GM19025 (cell line): ENCODE results near the gene HSPB3.
"Not testable (repeated sequence)": the region's sequence is repeated elsewhere in the genome, so short reads cannot be mapped to it uniquely, and the experiment has no call there.

Experiments used
- ATAC-seq: cut with Tn5 transposase; IDR thresholded peaks from one replicate; pipeline ENCODE4 v1.9.1; 2021; ENCODE audit warnings: mild to moderate bottlenecking, low read depth, moderate library complexity; ENCODE audit not compliant: unreplicated experiment

Gene HSPB3

GRCh38 chr5:54454602-54455001, 897 bp upstream of the HSPB3 start:
- no peak for ATAC-seq

DNA sequence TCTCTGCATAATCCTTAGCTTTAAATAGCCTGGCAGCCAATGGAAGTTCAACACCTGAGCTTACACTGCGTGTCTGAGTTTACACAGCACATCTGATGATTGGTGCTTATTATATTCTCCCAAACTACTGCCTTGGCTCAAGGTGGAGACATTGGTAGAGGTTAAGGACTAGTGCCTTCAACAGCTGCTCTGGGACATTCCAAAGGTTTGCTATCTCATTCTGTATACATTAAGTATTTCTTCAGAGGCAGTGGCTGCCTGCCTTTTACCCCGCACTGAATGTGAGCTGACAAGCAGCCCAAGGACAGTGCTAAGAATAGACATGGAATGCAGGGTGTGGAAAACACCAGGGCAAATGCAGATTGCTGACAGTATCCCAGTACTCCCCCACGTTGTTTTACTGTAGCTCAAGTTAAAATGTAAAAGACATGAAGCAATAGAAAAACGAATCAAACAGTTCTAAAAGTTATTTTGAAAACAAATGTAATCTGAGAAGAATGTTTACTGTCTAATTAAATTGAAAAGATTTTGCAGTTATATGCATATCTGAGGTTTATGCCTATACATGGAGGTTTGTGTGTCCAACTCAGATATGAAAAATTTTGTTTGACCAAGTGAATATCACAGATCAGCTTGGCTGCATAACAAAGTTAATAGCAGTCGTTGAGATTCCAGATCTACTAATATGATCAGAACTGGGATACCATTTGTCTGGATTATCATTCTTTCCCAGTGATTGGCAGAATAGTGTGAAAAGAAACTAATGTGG, 1.8 kb downstream of the HSPB3 start:
- no peak for ATAC-seq

DNA sequence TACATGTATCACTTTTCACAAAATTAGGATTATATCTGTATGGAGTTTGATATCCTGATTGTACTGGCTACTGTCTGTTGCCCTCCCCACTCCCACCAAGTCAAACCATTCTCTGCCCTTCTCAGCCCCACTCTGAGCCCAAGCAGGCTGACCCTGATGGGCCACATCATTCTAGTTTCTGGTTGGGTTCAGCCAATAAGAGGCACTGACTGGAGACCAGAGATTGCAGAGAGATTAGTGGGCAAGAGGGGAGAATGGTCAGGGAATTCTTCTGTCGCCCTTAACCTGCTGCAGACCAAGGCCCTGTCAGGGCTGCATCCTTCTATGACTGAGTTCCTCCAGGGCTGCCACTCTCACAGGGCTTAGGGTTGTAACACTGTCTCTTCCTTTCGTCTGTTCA, 2.7 kb downstream of the HSPB3 start:
- no peak for ATAC-seq

GRCh38 chr5:54460181-54460919, 4.9 kb downstream of the HSPB3 start:
- no peak for ATAC-seq

GRCh38 chr5:54462281-54462680, 6.8 kb downstream of the HSPB3 start:
- ATAC-seq, result no peak

DNA sequence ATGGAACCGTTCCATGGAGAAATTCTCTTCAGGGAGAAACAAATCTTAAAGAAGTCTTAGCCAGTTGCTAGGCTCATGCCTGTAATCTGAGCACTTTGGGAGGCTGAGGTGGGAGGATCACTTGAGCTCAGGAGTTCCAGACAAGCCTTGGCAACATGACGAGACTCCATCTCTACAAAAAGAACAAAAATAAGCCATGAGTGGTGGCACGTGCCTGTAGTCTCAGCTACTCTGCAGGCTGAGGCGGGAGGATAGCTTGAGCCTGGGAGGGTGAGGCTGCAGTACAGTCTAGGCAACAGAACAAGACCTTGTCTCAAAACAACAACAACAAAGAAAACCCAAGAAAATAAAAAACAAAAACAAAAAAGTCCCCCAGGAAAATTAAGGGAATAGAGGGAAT, 8.2 kb downstream of the HSPB3 start:
- ATAC-seq, result no peak

DNA sequence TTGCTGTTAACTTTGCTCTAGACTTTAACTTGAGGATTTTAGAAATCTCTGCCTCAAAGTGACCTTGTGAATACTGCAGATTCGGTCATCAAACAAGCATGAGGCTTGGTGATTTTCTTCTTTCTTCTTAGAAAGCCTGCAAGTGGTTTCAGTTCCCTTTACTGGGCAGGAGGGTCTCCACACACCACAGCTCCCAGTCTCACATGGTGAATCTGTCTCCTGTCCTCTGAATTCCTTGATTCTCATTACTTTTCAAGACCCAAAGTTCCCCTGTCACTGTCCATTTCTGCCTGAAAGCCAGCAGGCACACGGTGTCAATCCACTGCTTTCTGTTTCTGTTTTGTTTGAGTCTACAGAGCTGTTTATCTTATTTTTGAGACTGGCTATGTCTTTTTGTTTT, 14.1 kb downstream of the HSPB3 start:
- peak; percentile 51 for ATAC-seq

GRCh38 chr5:54470128-54470527, 14.6 kb downstream of the HSPB3 start:
- ATAC-seq, result no peak

GRCh38 chr5:54470677-54471076, 15.2 kb downstream of the HSPB3 start:
- ATAC-seq, result no peak

DNA sequence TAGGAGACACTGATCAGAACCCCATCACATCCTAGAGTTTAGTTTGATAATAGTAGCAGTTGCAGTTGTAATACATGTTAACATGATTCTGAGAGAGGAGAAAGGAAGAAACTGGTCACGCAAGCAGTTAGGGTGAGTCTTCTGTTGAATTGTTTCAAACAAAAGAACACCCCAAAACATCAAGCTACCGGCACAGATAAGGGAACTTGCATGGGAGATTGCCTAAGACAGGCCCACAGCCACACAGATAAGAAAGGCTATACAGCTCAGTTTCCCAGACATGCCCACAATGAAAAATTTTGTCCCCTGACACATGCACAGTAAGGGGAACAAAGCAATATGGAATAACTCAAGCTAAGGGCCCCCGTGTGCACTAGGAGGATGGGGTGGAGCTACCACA, 15.9 kb downstream of the HSPB3 start:
- ATAC-seq, result no peak

- no peak for ATAC-seq
Measured at GRCh38 chr5:54476682-54477081, 21.2 kb downstream of the HSPB3 start.

DNA sequence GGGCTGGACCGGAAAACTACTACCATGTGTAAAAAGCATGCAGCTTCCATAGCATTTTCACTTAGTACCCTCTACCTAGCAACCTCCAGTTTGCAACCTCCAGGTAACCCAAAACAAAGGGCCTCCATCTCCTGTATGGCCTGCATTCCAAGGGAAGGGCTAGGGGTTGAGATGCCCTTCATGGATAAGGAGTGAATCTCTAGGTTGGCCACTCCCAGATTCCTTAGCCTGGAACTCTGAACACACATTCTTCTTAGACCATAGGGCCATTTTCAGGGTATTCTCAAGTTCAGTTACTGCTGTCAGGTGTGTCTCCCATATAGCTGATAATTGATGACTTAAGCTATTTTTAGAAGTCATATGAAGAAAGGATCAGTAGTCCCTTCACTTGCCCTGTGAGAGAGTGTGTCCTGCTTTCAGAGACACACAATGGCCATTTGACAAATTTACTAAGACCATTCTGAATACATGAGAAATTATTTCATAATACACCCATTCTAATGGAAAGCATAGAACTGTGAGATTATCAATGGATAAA, 22.5 kb downstream of the HSPB3 start:
- ATAC-seq, result no peak

DNA sequence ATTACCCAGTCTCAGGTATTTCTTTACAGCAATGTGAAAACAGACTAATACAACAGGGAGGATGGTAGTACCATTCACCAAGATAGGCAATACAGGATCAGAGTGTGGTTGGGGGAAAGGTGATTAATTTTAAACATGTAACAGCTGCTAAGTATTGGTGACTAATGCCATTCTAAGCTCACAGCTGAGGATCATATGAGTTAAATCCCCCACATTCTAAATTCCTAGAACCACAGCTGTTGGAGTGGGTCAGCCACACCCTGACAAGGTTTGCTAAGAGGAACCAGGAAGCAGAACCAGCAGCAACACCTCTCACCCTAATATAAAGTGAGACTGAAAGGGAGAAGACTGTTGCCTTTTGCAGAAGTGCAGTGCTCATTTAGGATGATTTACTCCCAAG, 24.8 kb downstream of the HSPB3 start:
- no peak for ATAC-seq

GRCh38 chr5:54484219-54484894, 28.9 kb downstream of the HSPB3 start:
- no peak for ATAC-seq

GRCh38 chr5:54485659-54486058, 30.2 kb downstream of the HSPB3 start:
- ATAC-seq, result not testable (repeated sequence)

GRCh38 chr5:54489648-54489979, 34.1 kb downstream of the HSPB3 start:
- ATAC-seq, result not testable (repeated sequence)

DNA sequence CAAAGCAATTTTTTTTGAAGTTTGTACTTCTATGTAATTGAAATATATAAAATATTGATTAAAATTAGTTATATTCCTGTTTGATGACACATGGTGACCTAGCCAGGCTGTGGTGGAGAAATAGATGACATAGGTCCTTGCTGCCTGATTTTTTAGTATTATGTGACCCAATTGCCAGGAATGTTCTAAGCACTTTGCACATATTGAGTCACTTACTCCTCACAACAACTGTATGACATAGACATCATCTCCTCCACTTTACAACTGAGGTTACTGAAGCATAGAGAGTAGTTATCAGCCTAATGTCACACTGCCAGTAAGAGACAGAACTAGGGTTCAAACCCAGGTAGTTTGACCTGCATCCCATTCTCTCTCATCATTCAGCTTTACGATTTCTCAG, 35.8 kb downstream of the HSPB3 start:
- no peak for ATAC-seq

DNA sequence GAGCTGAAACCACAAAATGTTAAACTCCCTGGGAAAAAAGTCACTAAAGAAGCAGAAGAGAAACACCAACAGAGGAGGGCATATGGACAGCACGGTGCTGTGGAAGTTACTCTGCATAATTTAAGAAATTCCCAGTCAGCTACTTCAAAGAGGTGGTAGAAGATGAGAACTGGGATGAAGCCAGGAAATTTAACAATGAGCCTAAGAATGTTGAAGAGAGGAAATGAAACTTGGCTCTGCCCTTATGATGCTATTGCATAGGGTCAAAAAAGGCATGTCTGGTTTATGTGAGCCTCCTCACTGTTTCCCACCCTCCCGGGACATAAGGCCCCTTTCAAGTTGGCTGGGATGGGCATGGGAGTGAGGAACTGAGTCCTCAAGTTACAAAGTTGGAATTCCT, 36.7 kb downstream of the HSPB3 start:
- no peak for ATAC-seq

- no peak for ATAC-seq
Measured at GRCh38 chr5:54495027-54495426, 39.5 kb downstream of the HSPB3 start.
